Neuronal stem cell (in vitro differentiated cells): Measurements from ENCODE around the gene TOMM70.

Experiments
- DNase-seq: peaks from one replicate; pipeline ENCODE4 v3.0.0-alpha.2; 2013; ENCODE audit warnings: low spot score
- H2AFZ ChIP-seq: one replicate; pipeline ENCODE4 v1.6.1; 2013; ENCODE audit warnings: mild to moderate bottlenecking, low read length, inconsistent platforms
- H2AK5ac ChIP-seq: 2 replicates; pipeline ENCODE4 v1.6.1; 2013; ENCODE audit warnings: low read depth, mild to moderate bottlenecking, inconsistent platforms, low read length, moderate library complexity, mixed read lengths
- H2BK120ac ChIP-seq: 2 replicates; pipeline ENCODE4 v1.6.1; 2013; ENCODE audit warnings: low read depth, mild to moderate bottlenecking, inconsistent platforms, low read length, moderate library complexity, mixed read lengths
- H2BK12ac ChIP-seq: one replicate; pipeline ENCODE4 v1.6.1; 2013; ENCODE audit warnings: low read length, inconsistent platforms
- H2BK15ac ChIP-seq: 2 replicates; pipeline ENCODE4 v1.6.1; 2013; ENCODE audit warnings: mild to moderate bottlenecking, low read length, inconsistent platforms, mixed read lengths
- H2BK5ac ChIP-seq: one replicate; pipeline ENCODE4 v1.6.1; 2013; ENCODE audit warnings: inconsistent platforms, mild to moderate bottlenecking, low read length, moderate library complexity
- H3K14ac ChIP-seq: one replicate; pipeline ENCODE4 v1.6.1; 2013; ENCODE audit warnings: low read length, inconsistent platforms
- H3K18ac ChIP-seq: 2 replicates; pipeline ENCODE4 v1.6.1; 2013; ENCODE audit warnings: low read length, inconsistent platforms
- H3K23ac ChIP-seq: 2 replicates; pipeline ENCODE4 v1.6.1; 2013; ENCODE audit warnings: low read depth, mild to moderate bottlenecking, mixed read lengths, low read length, inconsistent platforms; ENCODE audit not compliant: poor library complexity
- H3K27ac ChIP-seq: replicated peaks from 3 replicates; pipeline ENCODE4 v1.5.1; 2013; ENCODE audit warnings: low read length, inconsistent platforms
- H3K27me3 ChIP-seq, 3 experiments: 2 replicates each; pipeline ENCODE4 v1.6.1; 2013; ENCODE audit warnings: low read length in 3 of 3, mild to moderate bottlenecking in 2 of 3, inconsistent platforms in 1 of 3, low read depth in 1 of 3, mixed read lengths in 1 of 3, moderate library complexity in 1 of 3; ENCODE audit not compliant: control insufficient read depth in 3 of 3, insufficient read depth in 3 of 3
- H3K36me3 ChIP-seq, 2 donors: replicated peaks in 1 of 2; 2 replicates each; pipeline ENCODE4 v1.6.1; 2013; ENCODE audit warnings: low read length in 2 of 2; ENCODE audit not compliant: control insufficient read depth in 2 of 2, insufficient read depth in 2 of 2
- H3K4ac ChIP-seq: 2 replicates; pipeline ENCODE4 v1.6.1; 2013; ENCODE audit warnings: inconsistent platforms, mild to moderate bottlenecking, low read length, moderate library complexity
- H3K4me1 ChIP-seq, 2 donors: 1 replicate in 1 of 2; 2 replicates in 1 of 2; pipeline ENCODE4 v1.6.1; 2013; ENCODE audit warnings: low read length in 2 of 2, low read depth in 1 of 2; ENCODE audit not compliant: control insufficient read depth in 2 of 2, insufficient read depth in 1 of 2
- H3K4me2 ChIP-seq: one replicate; pipeline ENCODE4 v1.6.1; 2013; ENCODE audit warnings: mild to moderate bottlenecking, low read length, inconsistent platforms; ENCODE audit not compliant: insufficient read depth, poor library complexity, severe bottlenecking
- H3K4me3 ChIP-seq, 2 donors: 2 replicates each; pipeline ENCODE4 v1.5.1; 2013; ENCODE audit warnings: low read length in 2 of 2, mild to moderate bottlenecking in 2 of 2, inconsistent platforms in 1 of 2, moderate library complexity in 1 of 2
- H3K79me1 ChIP-seq: one replicate; pipeline ENCODE4 v1.6.1; 2013; ENCODE audit warnings: low read depth, mild to moderate bottlenecking, inconsistent platforms, low read length, moderate library complexity
- H3K9ac ChIP-seq: one replicate; pipeline ENCODE4 v1.6.1; 2013; ENCODE audit warnings: mild to moderate bottlenecking, low read depth, low read length, inconsistent platforms; ENCODE audit not compliant: poor library complexity
- H3K9me3 ChIP-seq, 2 donors: replicated peaks in 1 of 2; 2 replicates each; pipeline versions ENCODE3 to v1.6.1; 2013; ENCODE audit warnings: low read length in 2 of 2, mild to moderate bottlenecking in 2 of 2, inconsistent platforms in 1 of 2, low read depth in 1 of 2, mixed read lengths in 1 of 2, moderate library complexity in 1 of 2; ENCODE audit not compliant: control insufficient read depth in 2 of 2, insufficient read depth in 1 of 2
- H4K8ac ChIP-seq: one replicate; pipeline ENCODE4 v1.6.1; 2013; ENCODE audit warnings: low read depth, mild to moderate bottlenecking, inconsistent platforms, low read length, moderate library complexity
- H4K91ac ChIP-seq: one replicate; pipeline ENCODE4 v1.6.1; 2013; ENCODE audit warnings: low read length, low read depth, mild to moderate bottlenecking, inconsistent platforms; ENCODE audit not compliant: poor library complexity
- WGBS, 2 donors: extraction: QIAGEN DNeasy Blood & Tissue Kit; methylation state at CpG; one replicate each; pipeline ENCODE4 v1.1.7; 2013; ENCODE audit warnings: missing lambda C conversion rate in 2 of 2, mixed read lengths in 1 of 2; ENCODE audit not compliant: insufficient read length in 2 of 2, insufficient replicate concordance in 1 of 2; ENCODE audit errors: extremely low coverage in 2 of 2; 5-methylcytosine and 5-hydroxymethylcytosine counted together

TOMM70 gene

GRCh38 chr3:100359035-100359434 is 41.9 kb downstream of the TOMM70 start:
- DNase-seq = no peak
- no peak overlapping the region for H3K18ac ChIP-seq
- no peak overlapping the region for H2BK15ac ChIP-seq
- H3K4ac ChIP-seq = no peak overlapping the region
- H3K79me1 ChIP-seq = no peaks in the 10 kb centered on the region
- H2AFZ ChIP-seq = no peak overlapping the region
- H3K4me3 ChIP-seq = no peak overlapping the region
- H3K23ac ChIP-seq = no peak overlapping the region
- no peak overlapping the region for H3K9ac ChIP-seq
- H3K9me3 ChIP-seq = peaks cover 4 to 12% of the 10 kb centered on the region in 2 donors
- no peak overlapping the region for H2BK120ac ChIP-seq
- H3K14ac ChIP-seq = no peak overlapping the region
- H2BK12ac ChIP-seq = no peak overlapping the region
- no peak overlapping the region for H3K27ac ChIP-seq
- WGBS, 2 donors = no CpG with 5 or more reads among the region's 3 CpGs
- no peak overlapping the region for H4K91ac ChIP-seq
- no peak overlapping the region for H2AK5ac ChIP-seq
- no peak overlapping the region for H3K4me2 ChIP-seq
- H3K27me3 ChIP-seq = no peaks in the 10 kb centered on the region
- H3K36me3 ChIP-seq = peaks cover 7 to 78% of the 10 kb centered on the region in 2 donors
- no peak overlapping the region for H4K8ac ChIP-seq
- no peak overlapping the region for H2BK5ac ChIP-seq
- no peaks in the 10 kb centered on the region for H3K4me1 ChIP-seq

GRCh38 chr3:100358413-100358812 is 42.5 kb downstream of the TOMM70 start:
- Histone ChIP-seq H3K9ac (no peak overlapping the region), H3K14ac (no peak overlapping the region), H2BK120ac (no peak overlapping the region), H3K9me3 (peaks cover 4 to 12% of the 10 kb centered on the region in 2 donors), H3K18ac (no peak overlapping the region), H3K4me3 (no peak overlapping the region), H3K4me1 (no peaks in the 10 kb centered on the region), H3K23ac (no peak overlapping the region), H4K8ac (no peak overlapping the region), H3K27ac (no peak overlapping the region), H3K36me3 (peaks cover 7 to 76% of the 10 kb centered on the region in 2 donors), H3K27me3 (no peaks in the 10 kb centered on the region), H3K79me1 (no peaks in the 10 kb centered on the region), H2BK12ac (no peak overlapping the region), H3K4ac (no peak overlapping the region), H2BK15ac (no peak overlapping the region), H2BK5ac (no peak overlapping the region), H4K91ac (no peak overlapping the region), H2AK5ac (no peak overlapping the region), H2AFZ (no peak overlapping the region), H3K4me2 (no peak overlapping the region)
- WGBS, 2 donors = no CpG with 5 or more reads among the region's 2 CpGs
- no peak for DNase-seq

- Histone ChIP-seq H2BK15ac (no peak overlapping the region), H3K9me3 (peaks cover 2% of the 10 kb centered on the region in 2 donors), H2BK120ac (no peak overlapping the region), H2BK12ac (no peak overlapping the region), H3K9ac (no peak overlapping the region), H3K4me1 (no peaks in the 10 kb centered on the region), H4K91ac (no peak overlapping the region), H3K23ac (no peak overlapping the region), H3K36me3 (peaks cover 9 to 72% of the 10 kb centered on the region in 2 donors), H3K27me3 (no peaks in the 10 kb centered on the region), H3K4ac (no peak overlapping the region), H2BK5ac (no peak overlapping the region), H3K4me2 (no peak overlapping the region), H2AFZ (no peak overlapping the region), H3K14ac (no peak overlapping the region), H3K27ac (no peak overlapping the region), H3K79me1 (no peaks in the 10 kb centered on the region), H2AK5ac (no peak overlapping the region), H4K8ac (no peak overlapping the region), H3K4me3 (no peak overlapping the region), H3K18ac (no peak overlapping the region)
- DNase-seq = no peak
- WGBS, 2 donors = no CpG with 5 or more reads among the region's 3 CpGs
Observed at GRCh38 chr3:100354850-100355249, 46.0 kb downstream of the TOMM70 start.

- Histone ChIP-seq H3K9ac (no peak overlapping the region), H4K91ac (no peak overlapping the region), H3K23ac (no peak overlapping the region), H3K4me2 (no peak overlapping the region), H4K8ac (no peak overlapping the region), H3K36me3 (peaks cover 12 to 76% of the 10 kb centered on the region in 2 donors), H2BK15ac (no peak overlapping the region), H2BK120ac (no peak overlapping the region), H3K14ac (no peak overlapping the region), H3K27me3 (no peaks in the 10 kb centered on the region), H2BK12ac (no peak overlapping the region), H3K4ac (no peak overlapping the region), H2AFZ (no peak overlapping the region), H3K4me3 (no peak overlapping the region), H3K27ac (no peak overlapping the region), H2AK5ac (no peak overlapping the region), H3K18ac (no peak overlapping the region), H2BK5ac (no peak overlapping the region), H3K9me3 (peaks cover 2% of the 10 kb centered on the region in 2 donors), H3K4me1 (no peaks in the 10 kb centered on the region), H3K79me1 (no peaks in the 10 kb centered on the region)
- no CpG with 5 or more reads among the region's 10 CpGs for WGBS, 2 donors
- no peak for DNase-seq
Observed at GRCh38 chr3:100352296-100353231, 48.3 kb downstream of the TOMM70 start.
